ENCODE results near the gene WAS. TPM values are rescaled to one million over a fixed set of nuclear protein-coding genes. Genes with fewer than 3 reads are reported as not detected.

Gene WAS
- total and polyA plus RNA-seq, 2 of the 8 experiments (the other 6 are each of a cell fraction or from before 2014, with no cell fraction given), result 0.63 to 0.65 TPM

DNA sequence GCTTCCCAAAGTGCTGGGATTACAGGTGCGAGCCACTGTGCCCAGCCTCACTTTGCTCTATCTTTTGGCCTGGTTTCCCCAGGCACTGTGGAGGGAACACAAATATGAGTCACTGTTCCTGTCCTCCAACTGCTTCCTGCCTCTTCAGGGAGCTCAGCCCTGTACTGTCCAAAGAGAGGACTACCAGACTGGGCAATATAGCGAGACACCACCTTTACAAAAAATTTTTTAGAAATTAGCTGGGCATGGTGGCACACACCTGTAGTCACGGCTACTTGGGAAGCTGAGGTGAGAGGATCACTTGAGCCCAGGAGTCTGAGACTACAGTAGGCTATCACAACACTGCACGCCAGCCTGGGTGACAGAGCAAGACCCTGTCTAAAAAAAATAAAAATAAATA lies 16.9 kb upstream of the WAS start (continued):
- TF ChIP-seq GTF2F1 (IDR thresholded peaks at IDR 0.05; ENCODE audit: borderline replicate concordance, low read depth, low read length), result no peak

Data from H1 (cell line).